ENCODE data around the gene CAB39. TPM values are rescaled to one million over a fixed set of nuclear protein-coding genes. Genes with fewer than 3 reads are reported as not detected.

Gene CAB39
- total RNA-seq, 1 donor from 2014 or later, result 94.0 TPM

DNA sequence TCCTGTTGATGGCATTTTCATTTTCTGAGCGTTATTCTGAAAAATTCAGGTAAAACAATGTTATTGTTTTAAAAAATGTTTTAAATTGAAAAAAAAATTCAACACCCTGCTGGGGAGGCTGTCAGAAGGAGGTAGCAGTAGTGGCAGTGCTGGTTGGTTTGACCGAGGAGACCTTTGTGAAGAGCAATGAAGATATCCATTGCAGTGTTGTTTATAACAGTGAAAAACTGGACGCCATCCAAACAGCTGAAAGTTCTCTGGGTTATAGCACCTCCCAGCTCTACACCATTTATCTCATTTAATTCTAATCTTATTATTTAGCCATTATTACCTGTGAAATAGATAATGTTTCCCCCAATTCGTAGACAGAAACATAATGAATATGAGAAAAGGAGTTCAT, 139.5 kb downstream of the CAB39 start:
- DNase-seq (ENCODE audit: low spot score), result no peak

DNA sequence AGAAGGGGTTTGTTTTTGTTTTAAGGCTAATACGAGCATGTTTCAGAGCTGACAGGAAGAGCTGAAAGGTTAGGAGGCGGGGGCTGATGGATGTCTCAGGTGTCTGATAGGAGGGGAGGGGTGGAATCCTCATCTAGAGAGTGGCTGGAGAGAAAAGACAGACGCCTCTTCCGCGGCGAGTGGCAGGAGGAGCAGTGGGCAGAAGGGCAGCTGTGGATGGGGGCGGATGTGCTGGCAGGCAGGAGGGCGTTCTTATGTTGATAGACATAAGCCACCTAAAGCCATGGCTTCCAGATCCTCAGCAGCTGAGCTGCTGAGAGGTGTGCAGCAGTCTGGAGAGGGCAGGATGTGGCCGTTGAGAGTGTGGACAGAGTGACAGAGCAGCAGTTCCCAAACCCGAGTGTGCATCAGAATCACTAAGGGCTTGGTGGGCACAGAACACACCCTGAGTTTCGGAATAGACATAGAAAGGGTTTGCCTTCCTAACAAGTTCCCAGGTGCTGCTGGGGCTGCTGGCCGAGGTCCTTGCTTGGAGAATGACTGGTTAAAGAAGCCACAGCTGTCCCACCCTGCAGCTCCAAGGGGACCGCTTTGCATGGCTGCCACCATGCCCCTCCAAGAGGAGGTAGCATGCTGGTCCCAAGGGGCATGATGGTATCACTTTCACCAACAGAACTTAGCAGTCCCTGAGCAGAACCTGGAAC, 149.1 kb downstream of the CAB39 start:
- DNase-seq (ENCODE audit: low spot score), result peak; percentile 69

DNA sequence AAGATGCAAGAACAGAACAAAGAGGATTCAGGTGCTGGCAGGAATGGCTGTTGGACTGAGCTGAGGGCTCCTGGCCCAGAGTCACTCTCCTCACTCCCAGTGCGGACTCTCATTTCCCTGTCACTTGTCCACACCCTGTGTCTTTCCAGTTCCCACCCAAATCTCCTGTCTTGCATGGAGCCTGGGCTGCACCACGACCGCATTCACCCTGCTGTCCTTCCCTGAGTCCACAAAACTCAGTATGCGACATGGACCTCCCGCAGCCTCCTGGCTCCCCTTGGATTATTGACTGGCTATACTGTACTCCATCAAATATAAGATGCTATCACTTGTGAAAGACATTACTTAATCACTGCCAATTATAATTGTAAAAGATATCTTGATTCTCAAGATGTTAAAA, 149.7 kb downstream of the CAB39 start:
- DNase-seq (ENCODE audit: low spot score), result no peak

DNA sequence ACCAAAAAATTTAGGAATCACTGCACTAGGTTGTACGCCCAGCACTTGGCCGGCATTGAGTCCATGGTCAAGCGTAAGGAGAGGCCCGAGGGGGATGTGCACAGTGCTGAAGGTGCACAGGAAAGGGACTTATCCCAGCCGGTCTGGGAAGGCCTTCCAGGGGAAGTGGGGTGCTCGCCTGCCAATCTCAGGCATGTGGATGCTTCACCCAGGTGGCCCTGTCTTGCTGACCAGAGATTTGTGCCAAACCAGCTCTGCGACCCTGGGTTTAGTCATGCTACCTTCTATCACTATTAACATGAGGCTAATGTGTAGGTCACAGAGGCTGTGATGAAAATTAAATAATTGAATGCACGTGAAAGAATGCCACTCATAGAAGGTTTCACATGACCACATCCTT, 150.4 kb downstream of the CAB39 start:
- no peak for DNase-seq (ENCODE audit: low spot score)

DNA sequence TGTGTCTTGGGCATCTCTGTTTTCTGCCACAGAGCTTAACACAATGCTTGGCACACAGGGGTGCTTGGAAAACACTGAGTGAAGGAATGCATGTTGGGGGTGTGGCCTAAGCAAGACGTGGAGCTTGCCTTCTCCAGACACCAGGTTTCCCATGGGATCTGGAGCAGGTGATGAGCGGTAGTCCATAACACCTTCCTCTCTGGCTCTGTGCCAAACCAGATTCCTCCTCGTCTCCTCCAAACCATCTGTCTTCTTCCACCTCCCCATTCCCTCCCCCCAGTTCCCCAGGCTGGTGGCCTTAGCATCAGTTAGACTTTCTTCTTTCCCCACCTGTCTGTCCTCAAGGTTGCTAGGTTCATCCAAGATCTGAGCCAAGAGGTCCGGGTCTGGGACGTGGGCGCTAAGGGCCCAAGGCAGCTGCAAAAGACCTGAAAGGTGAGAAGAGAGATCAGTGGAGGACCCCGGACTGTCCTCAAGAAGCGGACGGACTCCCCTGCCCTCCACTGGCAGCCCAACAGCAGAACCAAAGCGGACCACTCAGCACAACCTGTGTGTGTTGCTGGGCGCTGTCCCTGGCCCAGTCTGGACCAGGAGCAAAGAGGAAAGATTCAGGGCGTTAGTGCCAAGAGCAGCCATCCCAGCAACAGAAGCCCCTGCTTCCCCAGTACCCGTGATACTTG, 150.9 kb downstream of the CAB39 start:
- no peak for DNase-seq (ENCODE audit: low spot score)

DNA sequence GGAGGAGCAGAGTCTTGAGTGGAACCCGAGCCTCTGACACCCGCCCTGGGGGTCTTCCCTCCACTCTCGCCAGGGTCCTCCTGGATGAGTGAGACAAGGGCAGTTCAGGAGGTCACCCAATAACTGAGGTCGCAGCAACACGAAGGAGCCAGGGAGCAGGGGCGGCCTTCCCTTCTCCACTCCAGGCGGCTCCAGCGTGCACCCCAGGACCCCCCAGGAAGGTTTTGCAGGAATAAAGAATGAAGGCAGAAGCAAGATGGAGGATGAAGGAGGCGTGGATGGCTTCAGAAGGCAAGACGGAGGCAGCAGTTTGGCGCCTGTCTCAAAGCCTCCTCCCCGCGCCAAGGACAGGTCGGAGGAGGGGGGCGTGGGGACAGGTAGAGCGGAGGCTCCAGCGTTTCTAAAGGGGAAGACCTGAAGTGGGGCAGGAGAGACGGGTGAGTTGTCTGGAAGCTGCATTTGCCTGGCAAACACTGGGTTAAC, 151.5 kb downstream of the CAB39 start:
- no peak for DNase-seq (ENCODE audit: low spot score)

DNA sequence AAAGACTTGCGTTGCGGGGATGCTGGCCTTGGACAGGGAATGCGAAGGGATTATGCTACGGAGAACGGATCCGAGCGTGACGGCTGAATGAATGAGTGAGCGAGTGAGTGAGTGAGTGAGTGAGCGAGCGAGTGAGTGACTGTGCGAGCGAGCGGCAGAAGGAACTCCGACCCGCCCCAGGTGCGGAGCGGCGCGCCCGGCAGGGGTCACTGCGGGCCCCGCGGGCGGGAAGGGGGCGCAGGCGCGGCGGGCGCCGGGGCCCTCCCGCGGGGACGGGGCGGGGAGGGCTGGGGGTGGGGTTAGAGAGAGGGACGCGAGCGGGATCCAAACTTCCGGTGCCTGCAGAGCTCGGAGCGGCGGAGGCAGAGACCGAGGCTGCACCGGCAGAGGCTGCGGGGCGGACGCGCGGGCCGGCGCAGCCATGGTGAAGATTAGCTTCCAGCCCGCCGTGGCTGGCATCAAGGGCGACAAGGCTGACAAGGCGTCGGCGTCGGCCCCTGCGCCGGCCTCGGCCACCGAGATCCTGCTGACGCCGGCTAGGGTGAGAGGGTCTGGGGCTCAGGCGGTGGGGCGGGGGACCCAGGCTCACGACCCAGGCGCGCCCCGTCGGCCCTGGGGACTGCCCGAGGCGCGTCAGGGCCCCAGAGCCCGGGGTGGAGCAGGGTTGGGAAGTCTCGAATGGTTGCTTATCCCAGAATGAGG, 152.1 kb downstream of the CAB39 start, which contains the start of gene ITM2C:
Gene ITM2C, plus strand, starts transcription at position 338 of the 702 bp plus-strand sequence. Its CDS starts 84 bp downstream, at position 422.
- no peak for DNase-seq (ENCODE audit: low spot score)

DNA sequence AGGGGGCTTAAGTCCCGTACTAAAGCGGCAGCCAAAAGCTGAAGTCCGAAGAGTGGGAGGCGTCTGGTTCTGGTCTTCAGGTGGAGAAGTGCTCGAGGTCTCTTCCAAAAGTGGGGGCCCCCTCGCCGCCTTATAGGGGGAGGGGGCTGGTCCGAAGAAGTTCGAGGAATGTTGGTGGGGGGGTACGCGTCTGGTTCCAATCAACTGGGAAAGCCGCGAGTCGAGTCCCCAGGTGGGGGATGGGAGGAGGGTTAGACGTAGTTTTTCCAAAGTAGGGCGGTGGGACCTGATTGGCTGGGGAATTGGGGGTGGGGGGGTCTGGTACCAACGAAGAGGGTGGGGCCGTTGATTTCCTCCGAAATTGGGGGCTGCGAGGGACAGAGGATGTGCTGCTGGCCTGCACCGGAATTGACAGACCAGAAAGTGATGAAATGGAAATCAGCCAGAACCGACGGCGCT, 152.7 kb downstream of the CAB39 start:
- no peak for DNase-seq (ENCODE audit: low spot score)

DNA sequence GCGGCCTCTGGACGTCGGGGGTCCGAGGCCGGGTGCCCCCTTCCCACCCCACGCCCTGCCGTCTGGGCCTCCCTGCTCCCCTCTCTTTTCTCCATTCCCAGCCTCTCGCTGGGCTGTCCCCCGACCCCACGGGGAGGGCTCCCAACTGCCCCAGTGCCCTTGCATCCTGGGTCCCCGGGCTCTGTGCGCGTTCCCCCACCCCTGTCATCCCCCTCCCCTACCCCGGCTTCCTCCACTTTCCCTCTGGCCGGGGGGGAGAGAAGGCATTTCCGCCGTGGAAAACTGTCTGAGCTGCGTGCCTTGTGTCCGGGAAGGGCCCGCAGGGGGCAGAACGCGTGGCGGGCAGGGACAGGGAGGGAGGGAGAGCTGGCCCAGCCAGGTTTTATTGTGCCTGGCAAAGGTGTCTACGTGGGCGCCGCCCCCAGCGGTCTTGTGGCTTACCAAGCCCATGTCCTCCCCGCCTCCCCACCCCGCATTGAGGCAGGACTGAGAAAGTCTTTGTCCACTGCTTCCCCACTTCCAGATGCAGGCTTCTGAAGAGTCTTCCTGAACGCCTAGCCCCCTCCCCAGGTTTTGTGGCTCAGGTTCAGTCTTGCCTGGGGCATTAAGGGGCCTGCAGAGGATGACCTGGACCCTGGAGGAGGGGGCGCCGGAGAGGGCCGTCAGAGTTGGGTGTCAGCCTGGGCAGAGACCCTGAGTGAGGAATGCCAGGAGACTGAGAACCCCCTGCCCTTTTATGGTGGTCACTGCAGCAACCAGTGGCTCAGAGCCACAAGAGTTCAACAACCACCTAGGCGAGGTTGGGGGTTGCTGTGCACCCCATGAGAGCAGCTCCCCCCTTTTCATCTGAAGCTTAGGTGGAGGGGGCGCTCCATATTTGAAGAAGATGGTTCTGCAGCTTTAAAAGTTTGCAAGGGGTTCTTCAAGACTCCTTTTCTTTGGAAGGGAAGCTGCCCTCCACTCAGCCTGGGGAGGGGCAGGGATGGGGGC, 153.4 kb downstream of the CAB39 start:
- DNase-seq (ENCODE audit: low spot score), result no peak

DNA sequence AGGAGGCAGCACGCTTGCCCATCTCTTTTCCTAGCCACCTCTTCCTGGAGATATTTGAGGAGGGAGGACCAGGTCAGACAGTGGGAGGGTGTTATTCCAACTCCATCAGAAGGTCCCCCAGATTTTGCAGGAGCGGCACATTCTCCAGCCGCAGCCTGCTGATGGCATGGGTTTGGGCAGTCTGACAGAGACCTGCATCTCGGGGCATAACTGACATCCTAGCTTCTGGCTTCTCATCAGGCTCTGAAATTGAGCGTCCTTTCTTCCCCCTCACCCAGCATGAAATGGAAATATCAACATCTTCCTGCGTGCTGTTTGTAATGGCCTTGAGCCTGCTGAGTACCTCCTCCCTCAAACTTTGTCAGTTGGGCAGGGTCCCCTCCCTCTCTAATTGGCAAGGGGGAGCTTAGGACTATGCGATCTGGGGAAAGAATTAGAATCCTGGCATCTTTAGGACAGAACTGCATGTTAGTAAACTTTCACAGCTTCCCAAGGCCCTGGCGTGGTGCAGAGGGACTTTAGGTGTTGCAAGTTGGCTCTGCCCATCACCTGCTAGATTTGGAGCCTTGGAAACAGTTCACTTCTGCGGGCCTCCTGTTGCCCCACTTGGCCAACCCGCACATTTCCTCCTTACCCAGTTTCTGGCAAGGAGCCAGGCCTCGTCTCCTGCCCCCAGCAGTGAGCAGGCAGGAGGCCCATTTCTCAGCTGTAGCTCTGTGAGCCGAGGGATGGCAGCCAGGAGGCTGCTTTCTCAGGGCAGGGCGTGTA, 154.3 kb downstream of the CAB39 start:
- peak; percentile 83 for DNase-seq (ENCODE audit: low spot score)

DNA sequence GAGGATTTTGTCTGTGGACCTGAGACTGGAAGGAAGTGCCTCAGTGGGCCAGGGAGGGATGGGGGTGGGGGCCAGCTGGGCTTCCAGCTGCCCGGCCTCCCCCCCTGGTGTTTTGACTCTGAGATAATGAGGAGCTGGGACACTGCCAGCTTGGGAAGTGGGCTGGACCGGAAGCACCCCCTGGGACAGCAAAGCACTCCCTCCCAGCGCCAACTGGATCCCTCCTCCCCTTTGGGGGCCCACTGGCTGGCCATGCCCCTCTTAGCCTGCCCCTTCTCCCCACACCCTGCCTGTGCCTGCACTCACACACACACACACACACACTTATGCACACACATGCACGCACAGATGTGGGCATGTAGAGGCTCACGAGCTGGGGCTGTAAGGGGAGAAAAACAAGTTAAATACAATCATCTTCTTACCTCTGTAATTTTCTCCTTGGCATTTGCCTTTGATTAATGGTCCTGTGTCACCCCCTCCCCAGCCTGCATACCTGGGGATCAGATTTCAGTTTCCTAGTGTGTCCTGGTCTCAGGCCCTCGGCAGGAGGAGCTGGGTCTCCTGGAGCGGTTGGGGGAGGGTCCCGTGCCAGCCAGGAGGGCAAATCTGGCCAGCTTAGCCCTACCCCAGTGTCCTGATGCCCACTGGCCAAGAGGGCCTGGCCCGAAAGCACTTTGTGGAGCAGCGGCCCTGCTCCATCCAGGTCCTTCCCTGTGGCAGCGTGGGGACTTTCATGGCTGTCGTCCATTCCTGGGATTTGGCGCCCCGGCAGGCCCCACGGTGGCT, 155.7 kb downstream of the CAB39 start:
- DNase-seq (ENCODE audit: low spot score), result peak; percentile 84

DNA sequence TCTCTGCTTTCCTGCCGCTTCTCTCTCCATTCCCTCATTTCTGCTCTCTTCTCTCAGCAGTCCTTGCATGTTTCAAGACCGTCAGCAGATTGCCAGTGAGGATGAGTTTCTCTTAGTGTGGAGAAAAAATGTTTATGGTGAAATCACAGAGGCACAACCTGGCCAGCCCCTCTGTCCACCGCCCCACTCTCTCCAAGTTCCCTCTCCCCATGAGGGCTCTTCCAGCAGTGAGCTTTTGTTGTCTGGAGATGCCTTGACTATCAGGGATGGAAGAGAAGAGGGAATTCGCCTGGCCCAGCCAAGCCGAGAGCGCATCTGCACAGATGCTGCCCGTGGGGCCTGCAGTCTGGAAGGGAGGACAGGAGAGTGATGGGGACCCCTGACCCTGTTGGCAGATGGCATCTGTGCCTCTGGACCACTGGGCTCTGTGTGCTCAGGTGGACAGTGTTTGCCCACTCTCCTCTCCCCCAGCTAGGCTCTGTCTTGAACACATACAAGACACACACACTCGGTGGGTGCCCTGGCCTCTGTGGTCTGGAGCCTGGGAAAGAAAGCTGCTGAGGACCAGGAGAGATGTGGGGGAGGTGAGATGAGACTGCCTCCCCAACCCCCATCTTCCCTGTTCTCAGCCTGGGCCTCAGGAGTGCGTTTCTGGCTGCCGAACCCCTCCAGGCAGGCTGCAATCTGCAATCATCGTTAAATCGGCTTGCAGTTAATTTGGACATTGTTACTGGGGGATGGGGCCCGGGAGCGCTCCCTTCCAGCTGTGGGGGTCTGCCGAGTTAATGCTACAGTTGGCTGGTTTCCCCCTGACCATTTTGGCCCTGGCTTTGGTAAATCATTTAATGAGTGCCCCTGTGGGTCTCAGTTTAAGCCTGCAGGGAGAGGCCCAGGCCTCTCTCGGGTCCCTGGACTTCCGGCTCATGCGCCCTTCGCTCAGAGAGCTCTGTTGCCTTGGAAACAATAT, 156.6 kb downstream of the CAB39 start:
- DNase-seq (ENCODE audit: low spot score), result peak; percentile 83

DNA sequence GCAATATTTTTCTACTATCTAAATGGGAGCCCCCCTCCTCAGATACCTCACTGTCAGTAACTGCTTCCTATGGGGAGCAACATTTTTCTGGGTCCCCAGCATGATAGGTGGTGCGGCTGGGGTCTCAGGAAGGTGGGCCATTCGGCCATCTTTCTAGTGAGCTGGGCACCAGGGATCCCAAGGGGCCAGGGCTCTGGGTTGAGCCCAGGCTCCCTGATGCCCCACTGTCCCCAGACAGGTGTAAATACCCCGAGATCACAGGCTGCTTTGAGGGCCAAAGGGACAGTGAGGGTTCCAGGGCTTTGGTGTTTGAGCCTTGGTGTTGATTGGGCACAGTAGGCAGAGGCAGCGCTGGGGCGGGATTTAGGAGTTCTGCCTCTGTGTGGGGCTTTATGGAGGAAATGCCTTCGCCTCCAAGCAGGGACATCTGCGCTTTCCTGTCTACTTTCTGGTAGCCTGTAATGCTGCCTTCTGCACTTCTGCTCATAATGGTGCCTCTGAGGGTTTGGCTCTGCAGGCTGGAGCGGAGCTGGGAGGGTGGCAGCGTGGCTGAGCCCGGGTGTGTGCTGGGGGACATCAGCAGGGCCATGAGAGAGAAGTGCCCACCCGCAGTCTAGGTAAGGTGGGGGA, 157.4 kb downstream of the CAB39 start:
- peak; percentile 64 for DNase-seq (ENCODE audit: low spot score)
